ENCODE results near the gene PSMA6. TPM values are rescaled to one million over a fixed set of nuclear protein-coding genes. Genes with fewer than 3 reads are reported as not detected.

Gene PSMA6
- total and polyA plus RNA-seq, 2 donors (not counting 1 experiment from before 2014, with no cell fraction given) = 190 to 225 TPM

DNA sequence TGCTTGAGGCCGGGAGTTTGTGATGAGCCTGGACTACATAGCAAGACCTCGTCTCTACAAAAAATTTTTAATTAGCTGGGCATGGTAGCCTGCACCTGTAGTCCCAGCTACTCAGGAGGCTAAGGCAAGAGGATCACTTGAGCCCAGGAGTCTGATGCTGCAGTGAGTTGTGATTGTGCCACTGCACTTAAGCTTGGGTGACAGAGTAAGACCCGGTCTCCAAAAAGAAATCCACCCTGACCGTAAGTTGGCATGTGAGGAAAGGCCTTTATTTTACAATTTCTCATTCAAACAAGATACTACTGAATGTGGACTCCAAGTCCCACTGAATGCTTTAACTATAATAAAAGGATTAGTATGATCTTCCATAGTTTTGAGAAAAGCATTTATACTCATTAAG, 27.3 kb downstream of the PSMA6 start:
- H3K4me1 ChIP-seq (ENCODE audit: control insufficient read depth, extremely low read depth, insufficient read depth, low read length) = no peaks in the 10 kb centered on the region
- no peak overlapping the region for H3K4me2 ChIP-seq (ENCODE audit: extremely low read depth, insufficient read depth, low read length)
- H3K27ac ChIP-seq (ENCODE audit: insufficient read depth, low read length) = no peak overlapping the region
- no peak for TF ChIP-seq EZH2 (IDR thresholded peaks at IDR 0.05; ENCODE audit: low read length, missing control alignments)
- TF ChIP-seq, protein P1, sequence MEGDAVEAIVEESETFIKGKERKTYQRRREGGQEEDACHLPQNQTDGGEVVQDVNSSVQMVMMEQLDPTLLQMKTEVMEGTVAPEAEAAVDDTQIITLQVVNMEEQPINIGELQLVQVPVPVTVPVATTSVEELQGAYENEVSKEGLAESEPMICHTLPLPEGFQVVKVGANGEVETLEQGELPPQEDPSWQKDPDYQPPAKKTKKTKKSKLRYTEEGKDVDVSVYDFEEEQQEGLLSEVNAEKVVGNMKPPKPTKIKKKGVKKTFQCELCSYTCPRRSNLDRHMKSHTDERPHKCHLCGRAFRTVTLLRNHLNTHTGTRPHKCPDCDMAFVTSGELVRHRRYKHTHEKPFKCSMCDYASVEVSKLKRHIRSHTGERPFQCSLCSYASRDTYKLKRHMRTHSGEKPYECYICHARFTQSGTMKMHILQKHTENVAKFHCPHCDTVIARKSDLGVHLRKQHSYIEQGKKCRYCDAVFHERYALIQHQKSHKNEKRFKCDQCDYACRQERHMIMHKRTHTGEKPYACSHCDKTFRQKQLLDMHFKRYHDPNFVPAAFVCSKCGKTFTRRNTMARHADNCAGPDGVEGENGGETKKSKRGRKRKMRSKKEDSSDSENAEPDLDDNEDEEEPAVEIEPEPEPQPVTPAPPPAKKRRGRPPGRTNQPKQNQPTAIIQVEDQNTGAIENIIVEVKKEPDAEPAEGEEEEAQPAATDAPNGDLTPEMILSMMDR (conservative IDR thresholded peaks at IDR 0.05 in 1 of 2, IDR thresholded peaks at IDR 0.05 in 1 of 2; ENCODE audit: low read depth in 1 of 2, low read length in 2 of 2) = no peak
- no peak overlapping the region for H2AFZ ChIP-seq (ENCODE audit: low read length)
- H3K27me3 ChIP-seq (ENCODE audit: control insufficient read depth, insufficient read depth, low read length) = no peaks in the 10 kb centered on the region
- H3K36me3 ChIP-seq (ENCODE audit: control insufficient read depth, insufficient read depth, low read length) = peaks cover 5% of the 10 kb centered on the region
- no peaks in the 10 kb centered on the region for H4K20me1 ChIP-seq (ENCODE audit: control insufficient read depth, extremely low read depth, insufficient read depth, low read length)
- no peaks in the 10 kb centered on the region for H3K9me3 ChIP-seq (ENCODE audit: control insufficient read depth, insufficient read depth, low read depth, low read length)
- H3K4me3 ChIP-seq (replicated peaks in 1 of 4; ENCODE audit: control extremely low read depth in 1 of 4, insufficient read depth in 1 of 4, low read depth in 3 of 4, low read length in 4 of 4) = no peak overlapping the region
- no peak overlapping the region for H3K9ac ChIP-seq (ENCODE audit: insufficient read depth, low read length)
- no peak for DNase-seq (ENCODE audit: low read depth in 2 of 2)
- H3K79me2 ChIP-seq (ENCODE audit: control insufficient read depth, insufficient read depth, low read length) = no peaks in the 10 kb centered on the region

DNA sequence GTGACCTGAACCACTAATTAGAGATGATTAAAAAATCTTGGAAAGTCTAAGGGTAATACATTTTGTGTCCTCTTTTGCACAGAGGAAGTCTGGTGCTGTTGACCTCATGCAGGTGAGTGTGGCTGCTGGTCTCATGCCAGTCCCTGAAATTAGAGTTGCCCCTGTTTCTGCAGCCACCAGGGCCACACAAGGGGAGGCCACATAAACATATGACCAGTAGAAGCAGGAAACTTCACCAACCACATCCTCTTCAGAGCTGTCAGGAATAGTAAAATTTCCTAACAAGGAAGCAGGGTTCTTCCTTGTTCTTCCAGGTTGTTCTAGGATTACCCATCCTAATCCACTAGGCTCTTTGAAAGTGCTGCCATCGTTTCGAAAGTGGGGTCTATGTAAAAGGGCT, 28.3 kb downstream of the PSMA6 start:
- TF ChIP-seq EZH2 (IDR thresholded peaks at IDR 0.05; ENCODE audit: low read length, missing control alignments) = no peak
- TF ChIP-seq, protein P1 (conservative IDR thresholded peaks at IDR 0.05 in 1 of 2, IDR thresholded peaks at IDR 0.05 in 1 of 2; ENCODE audit: low read depth in 1 of 2, low read length in 2 of 2) = no peak
- Histone ChIP-seq H3K9me3 (ENCODE audit: control insufficient read depth, insufficient read depth, low read depth, low read length) (no peaks in the 10 kb centered on the region), H3K9ac (ENCODE audit: insufficient read depth, low read length) (no peak overlapping the region), H2AFZ (ENCODE audit: low read length) (no peak overlapping the region), H3K27ac (ENCODE audit: insufficient read depth, low read length) (no peak overlapping the region), H3K36me3 (ENCODE audit: control insufficient read depth, insufficient read depth, low read length) (peaks cover 5% of the 10 kb centered on the region), H3K4me1 (ENCODE audit: control insufficient read depth, extremely low read depth, insufficient read depth, low read length) (no peaks in the 10 kb centered on the region), H3K4me3 (replicated peaks in 1 of 4; ENCODE audit: control extremely low read depth in 1 of 4, insufficient read depth in 1 of 4, low read depth in 3 of 4, low read length in 4 of 4) (no peak overlapping the region), H4K20me1 (ENCODE audit: control insufficient read depth, extremely low read depth, insufficient read depth, low read length) (no peaks in the 10 kb centered on the region), H3K4me2 (ENCODE audit: extremely low read depth, insufficient read depth, low read length) (no peak overlapping the region), H3K27me3 (ENCODE audit: control insufficient read depth, insufficient read depth, low read length) (no peaks in the 10 kb centered on the region), H3K79me2 (ENCODE audit: control insufficient read depth, insufficient read depth, low read length) (no peaks in the 10 kb centered on the region)
- DNase-seq (ENCODE audit: low read depth in 2 of 2) = no peak

DNA sequence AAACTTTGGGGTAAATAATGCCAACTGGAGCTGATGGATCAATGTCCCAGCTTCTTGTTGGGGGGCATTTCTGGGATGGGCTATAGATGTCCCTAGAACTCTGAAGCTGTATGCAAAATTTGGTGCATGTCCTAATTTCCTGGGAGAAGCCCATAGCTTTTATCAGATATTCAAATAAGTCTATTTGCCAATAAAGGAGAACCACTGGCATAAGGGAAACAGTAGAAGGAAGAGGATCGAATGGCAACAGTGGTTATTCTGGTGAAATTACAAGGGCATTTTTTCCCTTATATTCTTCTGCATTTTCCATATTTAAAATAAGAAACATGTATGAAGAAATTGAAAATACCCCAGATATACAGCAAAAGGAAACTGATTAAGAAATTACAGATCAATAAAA, 34.2 kb downstream of the PSMA6 start:
- Histone ChIP-seq H3K4me3 (replicated peaks in 1 of 4; ENCODE audit: control extremely low read depth in 1 of 4, insufficient read depth in 1 of 4, low read depth in 3 of 4, low read length in 4 of 4) (no peak overlapping the region), H3K79me2 (ENCODE audit: control insufficient read depth, insufficient read depth, low read length) (no peaks in the 10 kb centered on the region)
- no peak for TF ChIP-seq EZH2 (IDR thresholded peaks at IDR 0.05; ENCODE audit: low read length, missing control alignments)
- TF ChIP-seq, protein P1 (conservative IDR thresholded peaks at IDR 0.05 in 1 of 2, IDR thresholded peaks at IDR 0.05 in 1 of 2; ENCODE audit: low read depth in 1 of 2, low read length in 2 of 2) = no peak

More for the DNA sequence above, 34.2 kb downstream of the PSMA6 start:
- Histone ChIP-seq H3K36me3 (ENCODE audit: control insufficient read depth, insufficient read depth, low read length) (no peaks in the 10 kb centered on the region), H2AFZ (ENCODE audit: low read length) (no peak overlapping the region), H3K4me1 (ENCODE audit: control insufficient read depth, extremely low read depth, insufficient read depth, low read length) (no peaks in the 10 kb centered on the region), H3K4me2 (ENCODE audit: extremely low read depth, insufficient read depth, low read length) (no peak overlapping the region), H4K20me1 (ENCODE audit: control insufficient read depth, extremely low read depth, insufficient read depth, low read length) (no peaks in the 10 kb centered on the region), H3K27me3 (ENCODE audit: control insufficient read depth, insufficient read depth, low read length) (no peaks in the 10 kb centered on the region), H3K27ac (ENCODE audit: insufficient read depth, low read length) (no peak overlapping the region), H3K9me3 (ENCODE audit: control insufficient read depth, insufficient read depth, low read depth, low read length) (no peaks in the 10 kb centered on the region), H3K9ac (ENCODE audit: insufficient read depth, low read length) (no peak overlapping the region)
- DNase-seq (ENCODE audit: low read depth in 2 of 2) = no peak
